Astrocyte (in vitro differentiated cells and primary cell): ENCODE measurements around the gene IQGAP2.

Source experiments
- CTCF ChIP-seq: IDR thresholded peaks from 2 replicates; pipeline ENCODE4 v1.5.1; 2011; ENCODE audit warnings: low read depth, mild to moderate bottlenecking, inconsistent platforms, low read length, moderate library complexity; ENCODE audit not compliant: insufficient read depth
- EZH2 ChIP-seq: IDR thresholded peaks from 2 replicates; pipeline ENCODE4 v1.6.1; 2012; ENCODE audit warnings: mild to moderate bottlenecking, low read length, inconsistent platforms; ENCODE audit not compliant: insufficient read depth

GRCh38 chr5:76404223-76405211 is 1.4 kb downstream of the IQGAP2 start:
- TF ChIP-seq EZH2 (peak; percentile 76), CTCF (no peak)
